Testis (tissue), 3 donors: Measurements from ENCODE around the gene RHEX. TPM values are rescaled to one million over a fixed set of nuclear protein-coding genes. Genes with fewer than 3 reads are reported as not detected.

Source experiments
- DNase-seq: peaks from one replicate; pipeline ENCODE4 v3.0.0-alpha.2; 2019
- H3K27ac ChIP-seq, 2 donors: fragments of 200-600 bp; sonication (generic); one replicate each; pipeline ENCODE4 v1.5.1; 2019
- H3K27me3 ChIP-seq: fragments of 200-600 bp; sonication (generic); one replicate; pipeline ENCODE4 v1.5.1; 2019
- H3K36me3 ChIP-seq: fragments of 200-600 bp; sonication (generic); one replicate; pipeline ENCODE4 v1.5.1; 2017; ENCODE audit warnings: low read depth; ENCODE audit errors: missing control alignments
- H3K4me1 ChIP-seq: fragments of 200-600 bp; sonication (generic); one replicate; pipeline ENCODE4 v1.5.1; 2019
- H3K4me3 ChIP-seq, 2 donors: fragments of 200-600 bp; sonication (generic); one replicate each; pipeline ENCODE4 v1.5.1; 2017 to 2019
- H3K9me3 ChIP-seq: fragments of 200-600 bp; sonication (generic); one replicate; pipeline ENCODE4 v1.5.1; 2017
- CTCF ChIP-seq, 3 experiments: fragments of 450-650 bp in 2 of 3; fragments of 200-600 bp in 1 of 3; sonication (generic) in 1 of 3; IDR thresholded peaks; one replicate each; pipeline ENCODE4 v1.5.1; 2016 to 2019; ENCODE audit warnings: antibody characterized with exemption in 3 of 3, mild to moderate bottlenecking in 2 of 3, moderate library complexity in 1 of 3
- POLR2A ChIP-seq: fragments of 450-650 bp; IDR thresholded peaks from one replicate; pipeline ENCODE4 v1.6.1; 2017; ENCODE audit warnings: antibody characterized with exemption, mild to moderate bottlenecking, moderate library complexity
- WGBS, 2 donors: methylation state at CpG; one replicate each; pipeline ENCODE4 v1.1.5; 2018; 5-methylcytosine and 5-hydroxymethylcytosine counted together
- intact Hi-C: fragments of 100-400 bp; cut with DNase I; formaldehyde crosslinking; loops from one replicate; pipeline ENCODE4 v1.15.1; 2023; ENCODE audit warnings: low total_unique reads
- polyA plus RNA-seq: library from polyadenylated mRNA; stranded (reverse); fragments of 350-450 nt; fragmentation: Illumina TruSeq; extraction: RNeasy Lipid Tissue Mini Kit (QIAGEN cat#74804); gene quantifications from one replicate; pipeline ENCODE4 v1.2.3, GENCODE V29; 2014; ENCODE audit warnings: low read depth, low replicate concordance; ENCODE audit not compliant: insufficient read depth
- total RNA-seq, 2 donors: library from RNA; depleted of rRNA; stranded (reverse); fragments of >200 nt; gene quantifications; one replicate each; pipeline ENCODE4 v1.2.3, GENCODE V29; 2016

The RHEX gene
- total and polyA plus RNA-seq, 3 donors from 2014 or later, result 2.4 to 3.0 (median 2.9) TPM

DNA sequence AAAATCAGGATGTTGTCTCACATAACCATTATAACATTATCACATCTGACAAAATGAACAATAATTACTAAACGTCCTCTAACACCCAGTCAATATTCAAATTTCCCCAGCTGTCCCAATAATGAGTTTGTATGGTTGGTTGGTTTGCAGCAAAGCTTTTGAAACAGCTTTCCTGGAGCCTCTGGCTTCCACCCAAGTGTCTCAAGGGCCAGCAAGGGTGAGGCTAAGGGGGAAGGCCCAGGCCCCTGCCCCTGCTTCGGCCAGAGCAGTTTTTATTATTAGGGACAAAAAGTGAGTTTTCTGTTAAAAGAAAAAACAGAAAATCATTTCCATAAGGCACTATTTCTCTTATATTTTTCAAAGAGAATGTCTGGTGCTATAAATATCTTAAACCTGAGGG lies 83.3 kb downstream of the RHEX start:
- H3K4me1 ChIP-seq, result no peaks in the 10 kb centered on the region
- TF ChIP-seq POLR2A, result no peak
- no peak for TF ChIP-seq CTCF (IDR thresholded peaks at IDR 0.05)
- no peaks in the 10 kb centered on the region for H3K9me3 ChIP-seq
- no peaks in the 10 kb centered on the region for H3K27me3 ChIP-seq
- no peak overlapping the region for H3K4me3 ChIP-seq
- 50 to 63% methylated on average over 2 of the region's 2 CpGs for WGBS, 2 donors
- H3K27ac ChIP-seq, result no peak overlapping the region
- intact Hi-C loops, result no loop called here
- H3K36me3 ChIP-seq, result no peaks in the 10 kb centered on the region
- no peak for DNase-seq

DNA sequence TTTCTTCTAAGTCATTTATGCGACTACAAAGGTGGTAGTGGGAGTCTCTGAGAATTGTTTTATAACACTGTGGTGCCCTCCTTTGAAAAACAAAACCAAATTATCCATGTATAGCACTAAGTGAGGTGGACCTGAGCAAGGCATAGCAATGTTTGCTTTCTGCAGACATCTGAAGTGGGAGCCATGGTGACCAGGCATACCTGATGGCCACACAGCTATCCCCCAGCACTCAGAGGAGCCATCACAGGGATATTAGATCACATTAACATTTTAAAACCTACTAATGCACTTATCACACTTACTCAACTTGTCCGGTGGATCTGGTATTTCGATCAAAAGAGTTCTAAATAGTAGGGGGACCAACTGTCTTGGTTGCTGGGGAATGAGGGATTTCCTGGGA lies 89.0 kb downstream of the RHEX start:
- intact Hi-C loops, result no loop called here
- no peak for DNase-seq
- Histone ChIP-seq H3K4me3 (no peak overlapping the region), H3K27me3 (no peaks in the 10 kb centered on the region), H3K27ac (no peak overlapping the region), H3K9me3 (no peaks in the 10 kb centered on the region), H3K4me1 (no peaks in the 10 kb centered on the region), H3K36me3 (no peaks in the 10 kb centered on the region)
- TF ChIP-seq CTCF (IDR thresholded peaks at IDR 0.05), result no peak
- TF ChIP-seq POLR2A, result no peak
- WGBS, 2 donors, result 97 to 100% methylated on average over 3 of the region's 3 CpGs

DNA sequence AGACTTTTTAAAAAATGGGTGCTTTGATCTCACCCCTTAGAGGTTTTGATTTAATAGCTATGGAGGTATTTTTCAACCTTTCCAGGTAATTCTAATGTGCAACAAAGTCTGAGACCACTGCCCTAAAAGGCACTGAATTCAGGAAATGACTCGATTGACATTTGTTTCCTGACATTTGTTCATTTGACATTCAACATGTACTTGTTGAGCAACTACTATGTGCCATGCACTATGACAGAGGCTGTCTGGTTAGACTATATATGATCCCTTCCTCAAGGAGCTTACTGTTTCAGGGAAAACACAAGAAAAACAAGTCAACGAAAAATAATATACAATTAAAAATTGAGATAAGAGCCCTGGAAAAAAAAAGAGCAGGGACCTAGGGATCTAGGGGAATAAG lies 89.8 kb downstream of the RHEX start:
- Histone ChIP-seq H3K27ac (no peak overlapping the region), H3K4me3 (no peak overlapping the region), H3K9me3 (no peaks in the 10 kb centered on the region), H3K27me3 (no peaks in the 10 kb centered on the region), H3K4me1 (no peaks in the 10 kb centered on the region), H3K36me3 (no peaks in the 10 kb centered on the region)
- DNase-seq, result no peak
- WGBS, 2 donors, result 84 to 87% methylated on average over 2 of the region's 2 CpGs
- intact Hi-C loops, result no loop called here
- TF ChIP-seq CTCF (IDR thresholded peaks at IDR 0.05) (no peak), POLR2A (no peak)

DNA sequence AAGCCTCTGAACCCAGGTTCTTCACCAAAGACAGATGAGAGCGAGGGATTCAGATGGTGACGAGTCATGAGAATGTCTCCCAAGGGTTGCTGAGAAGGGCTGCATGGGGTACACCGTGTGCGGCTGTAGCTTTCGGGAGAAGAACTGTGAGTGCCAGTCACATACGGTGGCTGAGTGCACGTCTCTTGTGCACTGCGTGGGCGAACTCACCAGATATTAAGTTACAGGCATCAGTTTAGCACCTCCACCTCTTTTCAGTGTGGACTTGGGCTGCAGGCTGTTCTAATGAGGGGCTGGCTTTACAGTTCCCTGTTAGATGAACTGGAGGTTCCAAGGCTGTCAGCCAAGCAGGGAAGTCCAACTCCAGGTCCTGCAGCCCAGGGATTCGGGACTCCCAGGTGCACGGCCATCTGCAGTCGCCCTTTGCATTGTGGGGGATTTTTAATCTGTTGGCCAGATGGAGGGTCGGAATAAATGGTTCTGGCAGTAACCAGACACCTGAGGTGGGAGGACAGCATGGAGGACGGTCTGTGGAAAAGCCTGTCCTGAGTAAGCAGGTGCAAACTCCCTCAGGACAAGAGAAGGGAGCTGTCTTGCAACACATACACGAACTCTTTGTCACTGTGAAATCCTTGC lies 90.7 kb downstream of the RHEX start:
- intact Hi-C loops, result no loop called here
- no peak overlapping the region for H3K4me3 ChIP-seq
- no peaks in the 10 kb centered on the region for H3K36me3 ChIP-seq
- H3K4me1 ChIP-seq, result no peaks in the 10 kb centered on the region
- H3K27me3 ChIP-seq, result no peaks in the 10 kb centered on the region
- DNase-seq, result no peak
- TF ChIP-seq CTCF (IDR thresholded peaks at IDR 0.05) (no peak), POLR2A (no peak)
- H3K27ac ChIP-seq, result no peak overlapping the region
- WGBS, 2 donors, result 83 to 91% methylated on average over 15 of the region's 15 CpGs
- no peaks in the 10 kb centered on the region for H3K9me3 ChIP-seq

DNA sequence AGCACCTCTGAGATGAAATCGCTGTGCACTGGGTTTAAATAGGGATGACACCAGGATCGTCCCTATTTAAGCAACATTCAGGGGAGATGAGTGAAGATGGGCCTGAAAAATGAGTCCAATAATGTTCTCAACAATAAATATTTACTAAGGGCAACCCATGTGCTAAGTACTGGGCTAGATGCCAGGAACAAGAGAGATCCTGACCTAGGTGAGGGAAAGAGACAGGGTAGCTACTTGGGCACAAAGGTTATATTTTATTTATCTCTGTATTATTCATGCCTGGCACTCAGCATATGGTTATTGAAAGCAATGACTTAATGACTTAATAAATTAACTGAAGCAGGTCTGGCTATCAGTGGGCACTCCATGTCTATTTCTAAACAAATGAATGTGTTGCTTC lies 91.6 kb downstream of the RHEX start:
- Histone ChIP-seq H3K4me3 (no peak overlapping the region), H3K9me3 (no peaks in the 10 kb centered on the region), H3K36me3 (no peaks in the 10 kb centered on the region), H3K27me3 (no peaks in the 10 kb centered on the region), H3K27ac (no peak overlapping the region), H3K4me1 (no peaks in the 10 kb centered on the region)
- no peak for DNase-seq
- intact Hi-C loops, result no loop called here
- WGBS, 2 donors, result 85 to 89% methylated on average over 2 of the region's 2 CpGs
- no peak for TF ChIP-seq POLR2A
- no peak for TF ChIP-seq CTCF (IDR thresholded peaks at IDR 0.05)
